ENCODE measurements around the gene ARHGAP40.

DNA sequence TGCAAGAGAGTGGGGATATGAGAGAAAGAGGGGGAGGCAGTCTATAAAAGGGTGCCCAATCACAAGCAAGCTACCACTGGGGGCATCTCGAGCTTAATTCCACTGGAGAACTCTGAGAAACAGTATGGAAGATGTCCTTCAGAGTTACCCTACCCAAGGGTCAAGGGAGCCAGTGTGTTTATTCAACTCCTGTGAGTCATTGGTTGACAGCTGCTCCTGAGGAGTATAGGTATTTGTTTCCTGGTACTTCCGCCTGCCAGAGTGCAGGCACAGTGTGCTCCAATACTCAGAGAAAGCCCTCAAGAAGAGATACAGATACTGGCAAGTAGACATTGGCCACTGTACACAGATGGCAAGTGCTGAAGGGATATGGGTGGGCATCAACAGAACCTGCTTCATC, 49.5 kb downstream of the ARHGAP40 start:
- TF ChIP-seq, protein P1, sequence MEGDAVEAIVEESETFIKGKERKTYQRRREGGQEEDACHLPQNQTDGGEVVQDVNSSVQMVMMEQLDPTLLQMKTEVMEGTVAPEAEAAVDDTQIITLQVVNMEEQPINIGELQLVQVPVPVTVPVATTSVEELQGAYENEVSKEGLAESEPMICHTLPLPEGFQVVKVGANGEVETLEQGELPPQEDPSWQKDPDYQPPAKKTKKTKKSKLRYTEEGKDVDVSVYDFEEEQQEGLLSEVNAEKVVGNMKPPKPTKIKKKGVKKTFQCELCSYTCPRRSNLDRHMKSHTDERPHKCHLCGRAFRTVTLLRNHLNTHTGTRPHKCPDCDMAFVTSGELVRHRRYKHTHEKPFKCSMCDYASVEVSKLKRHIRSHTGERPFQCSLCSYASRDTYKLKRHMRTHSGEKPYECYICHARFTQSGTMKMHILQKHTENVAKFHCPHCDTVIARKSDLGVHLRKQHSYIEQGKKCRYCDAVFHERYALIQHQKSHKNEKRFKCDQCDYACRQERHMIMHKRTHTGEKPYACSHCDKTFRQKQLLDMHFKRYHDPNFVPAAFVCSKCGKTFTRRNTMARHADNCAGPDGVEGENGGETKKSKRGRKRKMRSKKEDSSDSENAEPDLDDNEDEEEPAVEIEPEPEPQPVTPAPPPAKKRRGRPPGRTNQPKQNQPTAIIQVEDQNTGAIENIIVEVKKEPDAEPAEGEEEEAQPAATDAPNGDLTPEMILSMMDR (IDR thresholded peaks at IDR 0.05; ENCODE audit: borderline replicate concordance, extremely low read depth, low read length, poor library complexity, severe bottlenecking), result no peak
- no peak for TF ChIP-seq EZH2 (IDR thresholded peaks at IDR 0.05; ENCODE audit: borderline replicate concordance, low read depth, low read length, severe bottlenecking)
